HEK293 (cell line): ENCODE data around the gene PLEKHG7.

Source experiments
- CTCF ChIA-PET: fragments of 350-600 bp; formaldehyde crosslinking; extraction: SDS; loops from one replicate; lab custom pipeline; 2021; ENCODE audit warnings: antibody characterized with exemption; lab: Yijun Ruan, JAX
- POLR2A ChIA-PET: fragments of 300-600 bp; formaldehyde crosslinking; extraction: SDS; loops from one replicate; lab custom pipeline; 2020; ENCODE audit warnings: antibody characterized with exemption, inconsistent platforms; lab: Yijun Ruan, JAX
- H3K27ac ChIP-seq: fragments of 200-500 bp; sonication (Bioruptor generic); 2 replicates; pipeline ENCODE4 v1.5.1; 2014; ENCODE audit warnings: low read depth, low read length, control low read depth, inconsistent platforms; ENCODE audit errors: extremely low read depth
- H3K36me3 ChIP-seq, 2 experiments: fragments of 200-500 bp in 1 of 2; sonication (Bioruptor generic) in 1 of 2; 1 replicate in 1 of 2; 2 replicates in 1 of 2; pipeline ENCODE4 v1.5.1; 2014 to 2017; ENCODE audit warnings: inconsistent platforms in 2 of 2, low read length in 2 of 2; ENCODE audit not compliant: control insufficient read depth in 2 of 2, insufficient read depth in 1 of 2
- H3K4me1 ChIP-seq: fragments of 200-500 bp; sonication (Bioruptor generic); 2 replicates; pipeline ENCODE4 v1.5.1; 2014; ENCODE audit warnings: mild to moderate bottlenecking, low read length, inconsistent platforms; ENCODE audit not compliant: control insufficient read depth, insufficient read depth
- H3K4me3 ChIP-seq: 2 replicates; pipeline ENCODE4 v1.5.1; 2011; ENCODE audit warnings: low read depth, mild to moderate bottlenecking, control low read depth, low read length, moderate library complexity
- H3K9me3 ChIP-seq: fragments of 200-500 bp; sonication (Bioruptor generic); 2 replicates; pipeline ENCODE4 v1.5.1; 2014; ENCODE audit warnings: low read depth, low read length, inconsistent platforms; ENCODE audit not compliant: control insufficient read depth, insufficient read depth
- EGR2 ChIP-seq: fragments of 450-650 bp; formaldehyde crosslinking; IDR thresholded peaks from 2 replicates; pipeline ENCODE4 v1.5.1; 2016; ENCODE audit warnings: low read depth, missing biosample characterization, missing genetic modification characterization
- GLIS2 ChIP-seq: fragments of 450-650 bp; formaldehyde crosslinking; IDR thresholded peaks from 2 replicates; pipeline ENCODE4 v1.5.1; 2016; ENCODE audit warnings: missing biosample characterization, missing genetic modification characterization
- HOXC10 ChIP-seq: sonication (generic); formaldehyde crosslinking; IDR thresholded peaks from 2 replicates; pipeline ENCODE4 v1.8.1; 2023; ENCODE audit warnings: mild to moderate bottlenecking, missing genetic modification reagents
- KLF7 ChIP-seq: fragments of 450-650 bp; formaldehyde crosslinking; IDR thresholded peaks from 2 replicates; pipeline ENCODE4 v1.5.1; 2016; ENCODE audit warnings: missing biosample characterization, missing genetic modification characterization, borderline replicate concordance
- KLF8 ChIP-seq: fragments of 450-650 bp; formaldehyde crosslinking; IDR thresholded peaks from 2 replicates; pipeline ENCODE4 v1.5.1; 2016; ENCODE audit warnings: missing biosample characterization, missing genetic modification characterization
- KLF9 ChIP-seq: fragments of 450-650 bp; formaldehyde crosslinking; IDR thresholded peaks from 2 replicates; pipeline ENCODE4 v1.5.1; 2016; ENCODE audit warnings: missing biosample characterization, missing genetic modification characterization, low read depth
- SALL2 ChIP-seq: fragments of 450-650 bp; formaldehyde crosslinking; IDR thresholded peaks from 2 replicates; pipeline ENCODE4 v1.5.0; 2017; ENCODE audit warnings: missing biosample characterization, mild to moderate bottlenecking, missing genetic modification characterization, borderline replicate concordance
- SCRT1 ChIP-seq: fragments of 450-650 bp; formaldehyde crosslinking; IDR thresholded peaks from 2 replicates; pipeline ENCODE4 v1.5.1; 2016; ENCODE audit warnings: missing biosample characterization, missing genetic modification characterization, borderline replicate concordance
- YY2 ChIP-seq: fragments of 450-650 bp; formaldehyde crosslinking; IDR thresholded peaks from 2 replicates; pipeline ENCODE4 v1.5.1; 2016; ENCODE audit warnings: missing biosample characterization, missing genetic modification characterization
- ZFHX2 ChIP-seq: fragments of 450-650 bp; formaldehyde crosslinking; conservative IDR thresholded peaks from 2 replicates; pipeline ENCODE4 v1.5.1; 2016; ENCODE audit warnings: missing biosample characterization, missing genetic modification characterization
- ZNF10 ChIP-seq: fragments of 450-650 bp; formaldehyde crosslinking; IDR thresholded peaks from 2 replicates; pipeline ENCODE4 v1.5.1; 2017; ENCODE audit warnings: missing biosample characterization, missing genetic modification characterization
- ZNF138 ChIP-seq: fragments of 450-650 bp; formaldehyde crosslinking; IDR thresholded peaks from 2 replicates; pipeline ENCODE4 v1.5.1; 2016; ENCODE audit warnings: missing biosample characterization, missing genetic modification characterization, borderline replicate concordance
- ZNF155 ChIP-seq: fragments of 450-650 bp; formaldehyde crosslinking; IDR thresholded peaks from 2 replicates; pipeline ENCODE4 v1.5.1; 2016; ENCODE audit warnings: missing biosample characterization, missing genetic modification characterization
- ZNF184 ChIP-seq: fragments of 450-650 bp; IDR thresholded peaks from 2 replicates; pipeline ENCODE4 v1.5.1; 2018; ENCODE audit warnings: missing biosample characterization, mild to moderate bottlenecking, missing genetic modification characterization
- ZNF19 ChIP-seq: fragments of 450-650 bp; formaldehyde crosslinking; IDR thresholded peaks from 2 replicates; pipeline ENCODE4; 2016; ENCODE audit warnings: missing biosample characterization, missing genetic modification characterization, low read depth
- ZNF394 ChIP-seq: fragments of 450-650 bp; formaldehyde crosslinking; IDR thresholded peaks from 2 replicates; pipeline ENCODE4 v1.5.1; 2016; ENCODE audit warnings: missing biosample characterization, missing genetic modification characterization, mild to moderate bottlenecking, moderate library complexity, borderline replicate concordance
- ZNF529 ChIP-seq: fragments of 450-650 bp; formaldehyde crosslinking; IDR thresholded peaks from 2 replicates; pipeline ENCODE4 v1.5.1; 2017; ENCODE audit warnings: missing genetic modification characterization, missing biosample characterization; ENCODE audit not compliant: insufficient replicate concordance
- ZNF585B ChIP-seq: fragments of 450-650 bp; formaldehyde crosslinking; IDR thresholded peaks from 2 replicates; pipeline ENCODE4 v1.5.1; 2016; ENCODE audit warnings: missing biosample characterization, missing genetic modification characterization
- ZNF621 ChIP-seq: fragments of 450-650 bp; formaldehyde crosslinking; IDR thresholded peaks from 2 replicates; pipeline ENCODE4 v1.5.1; 2017; ENCODE audit warnings: missing biosample characterization, missing genetic modification characterization
- ZNF624 ChIP-seq: fragments of 450-650 bp; formaldehyde crosslinking; IDR thresholded peaks from 2 replicates; pipeline ENCODE4 v1.5.1; 2017; ENCODE audit warnings: missing biosample characterization, missing genetic modification characterization
- ZNF629 ChIP-seq: fragments of 450-650 bp; formaldehyde crosslinking; IDR thresholded peaks from 2 replicates; pipeline ENCODE4 v1.5.1; 2017; ENCODE audit warnings: missing biosample characterization, missing genetic modification characterization
- ZNF677 ChIP-seq: fragments of 450-650 bp; IDR thresholded peaks from 2 replicates; pipeline ENCODE4 v1.5.0; 2018; ENCODE audit warnings: missing biosample characterization, mild to moderate bottlenecking, missing genetic modification characterization, moderate library complexity
- ZNF792 ChIP-seq: fragments of 450-650 bp; formaldehyde crosslinking; IDR thresholded peaks from 2 replicates; pipeline ENCODE4 v1.5.1; 2016; ENCODE audit warnings: missing biosample characterization, missing genetic modification characterization
- ZSCAN23 ChIP-seq: fragments of 450-650 bp; formaldehyde crosslinking; IDR thresholded peaks from 2 replicates; pipeline ENCODE4 v1.5.1; 2016; ENCODE audit warnings: missing biosample characterization, missing genetic modification characterization
- TF ChIP-seq, protein P1 (sequence below): fragments of 450-650 bp; formaldehyde crosslinking; IDR thresholded peaks from 2 replicates; pipeline ENCODE4 v1.5.1; 2017; ENCODE audit warnings: missing biosample characterization, missing genetic modification characterization
- TF ChIP-seq, protein P2 (sequence below): fragments of 450-650 bp; formaldehyde crosslinking; IDR thresholded peaks from 2 replicates; pipeline ENCODE4 v1.5.1; 2016; ENCODE audit warnings: missing biosample characterization, missing genetic modification characterization, low read depth
- TF ChIP-seq, protein P3 (sequence below): fragments of 450-650 bp; IDR thresholded peaks from 2 replicates; pipeline ENCODE4 v1.5.1; 2018; ENCODE audit warnings: missing biosample characterization, mild to moderate bottlenecking, missing genetic modification characterization
- TF ChIP-seq, protein P4 (sequence below): sonication (generic); formaldehyde crosslinking; IDR thresholded peaks from 2 replicates; pipeline ENCODE4 v1.8.1; 2022; ENCODE audit warnings: mild to moderate bottlenecking, moderate library complexity, missing genetic modification reagents
- TF ChIP-seq, protein P5 (sequence below): fragments of 450-650 bp; formaldehyde crosslinking; IDR thresholded peaks from 2 replicates; pipeline ENCODE4 v1.5.1; 2017; ENCODE audit warnings: missing biosample characterization, missing genetic modification characterization

PLEKHG7 gene

DNA sequence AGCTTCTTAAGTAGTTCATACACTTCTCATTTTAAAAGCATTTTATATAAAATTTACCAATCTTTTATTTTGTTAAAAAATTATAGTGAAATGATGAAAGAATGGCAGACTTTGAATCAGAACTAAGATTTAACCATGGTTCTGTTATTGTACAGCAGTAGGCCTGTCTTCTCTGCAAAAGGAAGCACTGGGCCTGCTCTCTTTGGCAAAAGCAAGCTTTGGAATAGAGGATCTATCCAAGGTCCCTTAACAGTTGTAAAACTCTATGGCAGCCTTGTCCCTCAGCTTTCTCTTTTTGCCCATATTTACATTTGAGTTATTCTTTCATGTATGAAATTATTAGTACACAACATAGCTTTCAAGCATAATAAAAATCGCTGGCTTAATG is 82.8 kb downstream of the PLEKHG7 start:
- H3K4me3 ChIP-seq, result no peak overlapping the region
- H3K9me3 ChIP-seq, result no peaks in the 10 kb centered on the region
- H3K36me3 ChIP-seq, result peaks cover 8 to 12% of the 10 kb centered on the region in 2 experiments; a peak in 2 of 3 replicates
- peaks cover 3% of the 10 kb centered on the region; the same call in 1 of the 2 replicates for H3K4me1 ChIP-seq
- H3K27ac ChIP-seq, result no peak overlapping the region
- TF ChIP-seq ZNF629 (tag by site-specific recombination) (no peak), ZNF621 (tag by site-specific recombination) (no peak), ZNF677 (tag by site-specific recombination) (no peak), YY2 (no peak), ZSCAN23 (tag by site-specific recombination) (no peak), ZNF138 (no peak), ZNF394 (tag by site-specific recombination) (no peak), ZNF19 (tag by site-specific recombination) (no peak), KLF9 (no peak), ZFHX2 (tag by site-specific recombination) (no peak), ZNF792 (tag by site-specific recombination) (no peak), ZNF155 (tag by site-specific recombination) (no peak)
- TF ChIP-seq, protein P1, sequence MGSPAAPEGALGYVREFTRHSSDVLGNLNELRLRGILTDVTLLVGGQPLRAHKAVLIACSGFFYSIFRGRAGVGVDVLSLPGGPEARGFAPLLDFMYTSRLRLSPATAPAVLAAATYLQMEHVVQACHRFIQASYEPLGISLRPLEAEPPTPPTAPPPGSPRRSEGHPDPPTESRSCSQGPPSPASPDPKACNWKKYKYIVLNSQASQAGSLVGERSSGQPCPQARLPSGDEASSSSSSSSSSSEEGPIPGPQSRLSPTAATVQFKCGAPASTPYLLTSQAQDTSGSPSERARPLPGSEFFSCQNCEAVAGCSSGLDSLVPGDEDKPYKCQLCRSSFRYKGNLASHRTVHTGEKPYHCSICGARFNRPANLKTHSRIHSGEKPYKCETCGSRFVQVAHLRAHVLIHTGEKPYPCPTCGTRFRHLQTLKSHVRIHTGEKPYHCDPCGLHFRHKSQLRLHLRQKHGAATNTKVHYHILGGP (tag by site-specific recombination), result no peak
- TF ChIP-seq, all 188 proteins: peak for 0
- CTCF ChIA-PET, result interaction anchor here (0.5 to 1.5 kb wide), 15 partner anchors 10 to 1316 kb away, joined by 3 to 8 read pairs (median 3); no protein-coding TSS in a partner anchor
- POLR2A ChIA-PET, result no interaction called here

DNA sequence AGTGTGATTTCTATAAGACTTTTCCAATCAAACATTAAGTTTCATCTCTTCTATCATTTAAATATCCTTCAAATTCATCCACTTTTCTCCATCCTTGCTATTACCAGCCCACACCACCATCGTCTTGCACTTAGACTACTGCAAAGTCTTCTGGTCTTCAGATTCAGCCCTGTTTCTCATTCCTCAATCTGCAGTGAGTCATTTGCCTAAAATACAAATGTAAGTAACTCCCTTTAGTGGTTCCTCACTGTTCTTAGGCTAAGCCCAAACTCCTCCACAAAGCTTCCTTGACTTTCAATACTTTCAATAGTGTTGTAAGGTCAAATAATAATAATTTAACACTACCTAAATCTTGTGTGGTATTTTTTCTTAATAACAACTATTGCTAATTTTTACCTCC is 83.3 kb downstream of the PLEKHG7 start:
- Histone ChIP-seq H3K36me3 (peaks cover 5 to 10% of the 10 kb centered on the region in 2 experiments; a peak in 2 of 3 replicates), H3K9me3 (no peaks in the 10 kb centered on the region), H3K4me1 (peaks cover 3% of the 10 kb centered on the region; the same call in 1 of the 2 replicates), H3K4me3 (no peak overlapping the region), H3K27ac (no peak overlapping the region)
- CTCF ChIA-PET, result interaction anchor here (0.5 to 1.5 kb wide), 14 partner anchors 9 to 1315 kb away, joined by 3 to 8 read pairs (median 4); no protein-coding TSS in a partner anchor
- POLR2A ChIA-PET, result no interaction called here
- no peak for TF ChIP-seq GLIS2 (tag by site-specific recombination)
- TF ChIP-seq, protein P2, sequence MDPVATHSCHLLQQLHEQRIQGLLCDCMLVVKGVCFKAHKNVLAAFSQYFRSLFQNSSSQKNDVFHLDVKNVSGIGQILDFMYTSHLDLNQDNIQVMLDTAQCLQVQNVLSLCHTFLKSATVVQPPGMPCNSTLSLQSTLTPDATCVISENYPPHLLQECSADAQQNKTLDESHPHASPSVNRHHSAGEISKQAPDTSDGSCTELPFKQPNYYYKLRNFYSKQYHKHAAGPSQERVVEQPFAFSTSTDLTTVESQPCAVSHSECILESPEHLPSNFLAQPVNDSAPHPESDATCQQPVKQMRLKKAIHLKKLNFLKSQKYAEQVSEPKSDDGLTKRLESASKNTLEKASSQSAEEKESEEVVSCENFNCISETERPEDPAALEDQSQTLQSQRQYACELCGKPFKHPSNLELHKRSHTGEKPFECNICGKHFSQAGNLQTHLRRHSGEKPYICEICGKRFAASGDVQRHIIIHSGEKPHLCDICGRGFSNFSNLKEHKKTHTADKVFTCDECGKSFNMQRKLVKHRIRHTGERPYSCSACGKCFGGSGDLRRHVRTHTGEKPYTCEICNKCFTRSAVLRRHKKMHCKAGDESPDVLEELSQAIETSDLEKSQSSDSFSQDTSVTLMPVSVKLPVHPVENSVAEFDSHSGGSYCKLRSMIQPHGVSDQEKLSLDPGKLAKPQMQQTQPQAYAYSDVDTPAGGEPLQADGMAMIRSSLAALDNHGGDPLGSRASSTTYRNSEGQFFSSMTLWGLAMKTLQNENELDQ (tag by site-specific recombination), result no peak
- no peak for TF ChIP-seq EGR2
- TF ChIP-seq KLF7 (tag by site-specific recombination), result no peak
- TF ChIP-seq ZNF184 (tag by site-specific recombination), result no peak
- no peak for TF ChIP-seq HOXC10 (CRISPR knock-in tag)
- no peak for TF ChIP-seq ZNF585B (tag by site-specific recombination)
- TF ChIP-seq KLF8 (tag by site-specific recombination), result no peak
- TF ChIP-seq ZNF529 (tag by site-specific recombination), result no peak
- TF ChIP-seq, protein P3, sequence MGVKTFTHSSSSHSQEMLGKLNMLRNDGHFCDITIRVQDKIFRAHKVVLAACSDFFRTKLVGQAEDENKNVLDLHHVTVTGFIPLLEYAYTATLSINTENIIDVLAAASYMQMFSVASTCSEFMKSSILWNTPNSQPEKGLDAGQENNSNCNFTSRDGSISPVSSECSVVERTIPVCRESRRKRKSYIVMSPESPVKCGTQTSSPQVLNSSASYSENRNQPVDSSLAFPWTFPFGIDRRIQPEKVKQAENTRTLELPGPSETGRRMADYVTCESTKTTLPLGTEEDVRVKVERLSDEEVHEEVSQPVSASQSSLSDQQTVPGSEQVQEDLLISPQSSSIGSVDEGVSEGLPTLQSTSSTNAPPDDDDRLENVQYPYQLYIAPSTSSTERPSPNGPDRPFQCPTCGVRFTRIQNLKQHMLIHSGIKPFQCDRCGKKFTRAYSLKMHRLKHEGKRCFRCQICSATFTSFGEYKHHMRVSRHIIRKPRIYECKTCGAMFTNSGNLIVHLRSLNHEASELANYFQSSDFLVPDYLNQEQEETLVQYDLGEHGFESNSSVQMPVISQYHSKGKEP (tag by site-specific recombination), result no peak
- no peak for TF ChIP-seq SCRT1
- no peak for TF ChIP-seq SALL2 (tag by site-specific recombination)
- no peak for TF ChIP-seq ZNF10 (tag by site-specific recombination)
- TF ChIP-seq ZNF624, result no peak
- TF ChIP-seq, protein P4, sequence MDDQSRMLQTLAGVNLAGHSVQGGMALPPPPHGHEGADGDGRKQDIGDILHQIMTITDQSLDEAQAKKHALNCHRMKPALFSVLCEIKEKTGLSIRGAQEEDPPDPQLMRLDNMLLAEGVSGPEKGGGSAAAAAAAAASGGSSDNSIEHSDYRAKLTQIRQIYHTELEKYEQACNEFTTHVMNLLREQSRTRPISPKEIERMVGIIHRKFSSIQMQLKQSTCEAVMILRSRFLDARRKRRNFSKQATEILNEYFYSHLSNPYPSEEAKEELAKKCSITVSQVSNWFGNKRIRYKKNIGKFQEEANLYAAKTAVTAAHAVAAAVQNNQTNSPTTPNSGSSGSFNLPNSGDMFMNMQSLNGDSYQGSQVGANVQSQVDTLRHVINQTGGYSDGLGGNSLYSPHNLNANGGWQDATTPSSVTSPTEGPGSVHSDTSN (CRISPR knock-in tag), result no peak
- TF ChIP-seq, protein P5, sequence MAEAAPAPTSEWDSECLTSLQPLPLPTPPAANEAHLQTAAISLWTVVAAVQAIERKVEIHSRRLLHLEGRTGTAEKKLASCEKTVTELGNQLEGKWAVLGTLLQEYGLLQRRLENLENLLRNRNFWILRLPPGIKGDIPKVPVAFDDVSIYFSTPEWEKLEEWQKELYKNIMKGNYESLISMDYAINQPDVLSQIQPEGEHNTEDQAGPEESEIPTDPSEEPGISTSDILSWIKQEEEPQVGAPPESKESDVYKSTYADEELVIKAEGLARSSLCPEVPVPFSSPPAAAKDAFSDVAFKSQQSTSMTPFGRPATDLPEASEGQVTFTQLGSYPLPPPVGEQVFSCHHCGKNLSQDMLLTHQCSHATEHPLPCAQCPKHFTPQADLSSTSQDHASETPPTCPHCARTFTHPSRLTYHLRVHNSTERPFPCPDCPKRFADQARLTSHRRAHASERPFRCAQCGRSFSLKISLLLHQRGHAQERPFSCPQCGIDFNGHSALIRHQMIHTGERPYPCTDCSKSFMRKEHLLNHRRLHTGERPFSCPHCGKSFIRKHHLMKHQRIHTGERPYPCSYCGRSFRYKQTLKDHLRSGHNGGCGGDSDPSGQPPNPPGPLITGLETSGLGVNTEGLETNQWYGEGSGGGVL (tag by site-specific recombination), result no peak
